PC-9 (cell line): ENCODE results near the gene ACVR2A.

Experiments used
- CTCF ChIP-seq: fragments of 200-600 bp; sonication (generic); conservative IDR thresholded peaks from 2 replicates; pipeline ENCODE4 v1.6.1; 2017; ENCODE audit warnings: mixed run types, antibody characterized with exemption, mild to moderate bottlenecking, moderate library complexity
- EZH2 ChIP-seq: fragments of 200-600 bp; sonication (generic); IDR thresholded peaks from 2 replicates; pipeline ENCODE4 v1.8.0; 2017; ENCODE audit warnings: antibody characterized with exemption, low read depth

GRCh38 chr2:147939313-147939712 is 94.5 kb downstream of the ACVR2A start:
- TF ChIP-seq CTCF, result no peak
- TF ChIP-seq EZH2, result no peak
